ENCODE data around the gene SCN1B.
"Not testable (repeated sequence)": the region's sequence is repeated elsewhere in the genome, so short reads cannot be mapped to it uniquely, and the experiment has no call there.

SCN1B gene

DNA sequence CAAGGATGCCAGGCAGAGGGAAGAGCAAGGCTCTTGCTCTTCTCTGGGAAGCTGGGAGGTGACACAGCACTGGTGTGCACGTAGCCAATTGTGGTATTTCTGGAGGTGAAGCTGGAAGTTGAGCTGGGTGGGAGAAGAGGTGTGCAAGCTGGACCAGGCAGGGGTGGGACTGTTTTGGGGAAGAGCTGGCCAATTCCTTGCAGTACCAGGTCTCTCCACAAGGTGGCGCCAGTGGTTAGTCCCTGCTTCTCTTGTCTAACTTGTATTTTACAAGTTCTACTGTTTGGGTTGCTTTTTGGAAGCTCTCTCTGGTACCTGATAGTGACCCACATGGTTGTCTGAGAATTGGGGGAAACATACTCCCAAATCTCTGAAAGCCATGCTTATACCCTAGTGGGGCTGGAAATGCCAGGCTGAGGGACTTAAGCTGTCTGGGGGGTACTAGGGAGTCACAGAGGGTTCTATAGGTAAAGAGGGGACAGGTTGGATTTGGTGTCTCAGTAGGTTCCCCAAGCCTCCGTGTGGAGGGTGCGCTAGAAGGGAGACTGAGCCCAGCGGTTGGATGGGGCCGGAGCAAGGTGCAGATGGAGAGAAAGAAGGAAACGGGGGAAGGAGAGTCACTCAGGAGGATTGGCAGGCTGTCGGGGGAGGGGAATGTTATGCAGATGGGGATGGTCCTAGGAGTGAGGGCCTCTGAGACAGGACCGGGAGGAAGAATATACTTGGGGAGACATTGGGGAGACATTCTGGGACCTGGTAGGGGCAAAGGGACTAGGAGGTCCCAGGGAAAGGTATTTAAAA is 14.2 kb downstream of the SCN1B start:
- intact Hi-C loops (cut with DNase I): no loop called here
- DNase-seq: peak in 41 of 42 donors; percentile 63 to 92 (median 82)

GRCh38 chr19:35045667-35046300 is 15.5 kb downstream of the SCN1B start:
- intact Hi-C loops (cut with DNase I): no loop called here
- DNase-seq: peak in 28 of 42 donors; percentile 23 to 82 (median 56)

GRCh38 chr19:35046461-35046860 is 16.2 kb downstream of the SCN1B start:
- intact Hi-C loops (cut with DNase I): no loop called here

DNA sequence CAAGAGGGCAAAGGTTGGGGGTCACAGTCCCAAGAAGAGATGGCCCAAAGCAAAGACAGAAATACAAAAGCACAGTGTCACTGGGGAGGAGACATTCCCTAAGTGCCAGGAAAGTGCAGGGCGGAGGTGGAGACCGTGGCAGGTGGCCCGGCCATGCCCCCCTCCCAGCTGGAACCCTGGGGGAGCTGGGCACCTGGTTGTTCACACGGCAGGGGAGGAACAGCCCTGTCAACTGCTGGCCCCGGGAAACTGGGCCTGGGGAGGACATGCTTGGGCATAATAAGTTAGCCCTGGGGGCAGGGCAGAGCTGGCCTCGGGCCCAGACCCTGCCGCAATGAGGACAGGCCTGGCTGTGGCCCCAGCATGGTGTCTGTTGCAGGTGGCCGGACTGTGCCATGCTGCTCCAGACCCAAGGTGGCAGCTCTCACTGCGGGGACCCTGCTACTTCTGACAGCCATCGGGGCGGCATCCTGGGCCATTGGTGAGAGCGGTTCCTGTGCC is 18.7 kb downstream of the SCN1B start:
- peak in 41 of 42 donors; percentile 56 to 91 (median 79) for DNase-seq
- intact Hi-C loops (cut with DNase I): no loop called here

More at GRCh38 chr19:35046461-35046860, 16.2 kb downstream of the SCN1B start:
- no peak for DNase-seq

DNA sequence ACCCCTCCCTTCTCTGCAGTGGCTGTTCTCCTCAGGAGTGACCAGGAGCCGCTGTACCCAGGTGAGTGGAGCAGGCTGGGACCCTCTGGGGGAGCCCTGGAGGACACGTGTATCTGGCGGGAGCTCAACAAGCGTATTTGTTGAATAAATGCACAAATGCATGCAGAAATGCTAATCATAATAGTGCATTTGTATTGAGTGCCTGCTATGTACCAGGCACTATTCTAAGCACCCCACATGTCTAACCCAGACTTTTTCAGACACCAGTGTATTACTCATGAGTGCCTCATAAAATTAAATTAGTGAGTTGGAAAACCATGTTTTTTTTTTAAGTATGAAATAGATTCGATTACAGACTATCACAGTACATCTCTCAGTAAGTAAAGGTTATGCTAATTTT is 19.2 kb downstream of the SCN1B start:
- DNase-seq: peak in 1 of 42 donors; percentile 27
- intact Hi-C loops (cut with DNase I): no loop called here

DNA sequence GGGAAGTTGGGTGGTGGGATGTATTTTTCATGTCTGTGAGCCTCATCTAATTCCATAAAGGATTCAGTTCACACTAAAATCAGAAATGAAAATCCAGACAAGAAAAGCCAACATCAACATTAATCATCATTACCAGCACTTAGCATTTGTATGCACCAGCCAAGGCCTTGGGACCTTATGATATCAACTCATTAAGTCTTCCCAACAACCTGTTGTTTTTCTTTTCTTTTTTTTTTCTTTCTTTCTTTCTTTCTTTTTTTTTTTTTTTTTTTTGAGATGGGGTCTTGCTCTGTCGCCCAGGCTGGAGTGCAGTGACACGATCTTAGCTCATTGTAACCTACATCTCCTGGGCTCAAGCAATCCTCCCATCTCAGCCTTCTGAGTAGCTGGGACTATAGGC is 20.4 kb downstream of the SCN1B start:
- DNase-seq; intact Hi-C loops (cut with DNase I): not testable (repeated sequence)

- DNase-seq; intact Hi-C loops (cut with DNase I): not testable (repeated sequence)
These were observed 21.0 kb downstream of the SCN1B start for GRCh38 chr19:35051268-35051667.

GRCh38 chr19:35051796-35052195 is 21.5 kb downstream of the SCN1B start:
- DNase-seq: no peak
- intact Hi-C loops (cut with DNase I): no loop called here

GRCh38 chr19:35052599-35053190 is 22.4 kb downstream of the SCN1B start:
- DNase-seq: no peak
- intact Hi-C loops (cut with DNase I): no loop called here

DNA sequence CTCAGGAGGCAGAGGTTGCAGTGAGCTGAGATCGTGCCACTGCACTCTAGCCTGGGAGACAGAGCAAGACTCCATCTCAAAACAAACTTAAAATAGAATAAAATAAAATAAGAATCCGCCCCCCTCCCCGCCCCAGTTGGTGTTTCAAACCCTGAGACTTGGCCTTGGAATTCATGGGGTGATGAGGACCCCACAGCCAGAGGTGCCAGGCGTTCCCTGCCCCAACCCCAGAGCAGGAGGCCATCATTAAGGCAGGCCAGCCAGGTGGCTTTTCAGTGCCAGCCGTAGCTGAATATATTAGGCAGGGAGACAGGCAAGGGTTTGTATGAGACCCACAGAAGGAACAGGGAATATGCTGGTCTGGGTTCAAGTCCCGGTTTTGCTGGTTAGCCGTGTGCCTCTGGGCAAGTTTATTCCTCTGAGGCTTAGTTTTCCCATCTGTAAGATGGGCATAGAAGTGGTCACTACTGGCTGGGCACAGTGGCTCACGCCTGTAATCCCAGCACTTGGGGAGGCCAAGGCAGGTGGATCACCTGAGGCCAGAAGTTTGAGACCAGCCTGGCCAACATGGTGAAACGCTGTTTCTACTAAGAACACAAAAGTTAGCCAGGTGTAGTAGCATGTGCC is 23.5 kb downstream of the SCN1B start:
- no peak for DNase-seq
- intact Hi-C loops (cut with DNase I): no loop called here

GRCh38 chr19:35054626-35055025 is 24.4 kb downstream of the SCN1B start:
- no peak for DNase-seq
- intact Hi-C loops (cut with DNase I): no loop called here

- DNase-seq: no peak
- intact Hi-C loops (cut with DNase I): no loop called here
These were observed 25.5 kb downstream of the SCN1B start for GRCh38 chr19:35055715-35056179.

DNA sequence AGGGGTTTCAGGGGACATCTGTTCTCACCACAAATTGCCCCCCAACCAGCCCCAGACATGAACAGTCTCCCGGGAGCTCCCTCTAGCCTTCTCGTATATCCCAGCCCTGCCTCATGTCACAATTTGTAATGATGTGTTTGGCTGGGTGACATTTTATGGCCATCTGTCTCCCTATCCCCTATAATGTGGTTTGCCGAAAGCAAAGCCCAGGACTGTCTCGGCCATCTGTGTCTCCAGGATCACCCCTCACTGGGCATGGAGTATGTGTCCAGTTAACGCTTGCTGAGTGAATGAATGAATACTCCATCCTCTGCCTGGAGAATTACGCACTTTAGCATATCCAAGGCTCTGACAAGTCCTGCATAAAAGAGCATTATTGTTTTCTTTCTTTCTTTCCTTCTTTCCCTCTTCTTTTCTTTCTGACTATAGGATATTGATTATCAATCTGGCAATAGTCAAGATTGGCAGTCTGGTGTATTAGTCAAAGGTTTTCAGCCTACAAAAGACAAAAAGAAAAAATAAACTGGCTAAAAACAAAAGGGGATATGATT is 26.3 kb downstream of the SCN1B start:
- intact Hi-C loops (cut with DNase I): no loop called here
- no peak for DNase-seq

GRCh38 chr19:35058370-35058769 is 28.1 kb downstream of the SCN1B start:
- intact Hi-C loops (cut with DNase I): no loop called here
- no peak for DNase-seq

DNA sequence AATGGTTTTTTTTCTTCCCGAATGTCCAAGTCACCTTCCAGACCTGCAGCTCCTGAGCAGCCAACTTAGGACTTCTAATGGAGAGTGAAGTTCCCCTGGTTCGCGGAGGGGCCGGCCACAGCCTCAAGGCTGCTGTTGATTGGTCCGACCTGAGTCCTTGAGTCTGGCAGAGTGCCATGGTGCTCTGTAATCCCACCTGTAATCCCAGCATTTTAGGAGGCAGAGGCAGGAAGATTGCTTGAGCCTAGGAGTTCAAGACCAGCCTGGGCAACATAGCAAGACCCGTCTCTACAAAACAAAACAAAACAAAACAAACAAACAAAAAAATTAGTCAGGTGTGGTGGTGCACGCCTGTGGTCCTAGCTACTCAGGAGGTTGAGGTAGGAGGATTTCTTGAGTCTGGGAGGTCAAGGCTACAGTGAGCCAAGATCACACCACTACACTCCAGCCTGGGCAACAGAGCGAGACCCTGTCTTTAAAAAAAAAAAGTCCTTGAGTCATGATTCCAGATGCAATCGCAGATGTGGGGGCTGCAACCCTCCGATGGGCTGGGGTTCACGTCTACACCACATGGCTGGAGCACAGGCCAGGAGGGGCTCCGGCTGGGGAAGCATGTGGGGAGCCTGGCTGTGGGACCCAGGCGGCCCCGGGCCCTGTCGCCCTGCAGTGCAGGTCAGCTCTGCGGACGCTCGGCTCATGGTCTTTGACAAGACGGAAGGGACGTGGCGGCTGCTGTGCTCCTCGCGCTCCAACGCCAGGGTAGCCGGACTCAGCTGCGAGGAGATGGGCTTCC is 28.9 kb downstream of the SCN1B start:
- DNase-seq: no peak
- intact Hi-C loops (cut with DNase I): no loop called here

- DNase-seq: no peak
- intact Hi-C loops (cut with DNase I): no loop called here
These were observed 29.5 kb downstream of the SCN1B start for GRCh38 chr19:35059799-35060091.

DNA sequence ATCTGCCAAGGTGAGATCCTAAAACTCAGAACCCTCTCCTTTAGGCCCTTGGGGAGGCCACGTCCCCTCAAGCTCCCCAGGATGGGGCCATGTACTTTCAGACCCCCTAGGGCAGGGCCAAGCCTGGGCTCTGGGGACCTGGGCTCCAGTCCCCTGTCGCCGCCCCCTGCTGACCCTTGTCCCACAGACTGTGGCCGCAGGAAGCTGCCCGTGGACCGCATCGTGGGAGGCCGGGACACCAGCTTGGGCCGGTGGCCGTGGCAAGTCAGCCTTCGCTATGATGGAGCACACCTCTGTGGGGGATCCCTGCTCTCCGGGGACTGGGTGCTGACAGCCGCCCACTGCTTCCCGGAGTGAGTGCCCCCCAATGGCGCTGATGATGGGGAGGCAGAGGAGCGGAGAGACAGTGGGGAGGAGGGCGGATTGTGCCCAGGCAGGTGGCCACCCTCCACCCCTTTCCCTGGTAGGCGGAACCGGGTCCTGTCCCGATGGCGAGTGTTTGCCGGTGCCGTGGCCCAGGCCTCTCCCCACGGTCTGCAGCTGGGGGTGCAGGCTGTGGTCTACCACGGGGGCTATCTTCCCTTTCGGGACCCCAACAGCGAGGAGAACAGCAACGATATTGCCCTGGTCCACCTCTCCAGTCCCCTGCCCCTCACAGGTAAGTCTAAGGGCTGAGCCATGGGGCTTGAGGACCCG is 30.0 kb downstream of the SCN1B start:
- intact Hi-C loops (cut with DNase I): no loop called here

More for the DNA sequence above, 30.0 kb downstream of the SCN1B start:
- no peak for DNase-seq

Measured in head of caudate nucleus (tissue), 42 donors.